NCI-H2171 (cell line): ENCODE data around the gene UBA1.
A peak's percentile ranks its signal among the peaks of the same experiment; 100 is the strongest.

Experiments used
- DNase-seq: peaks from one replicate; lab custom pipeline; 2025; lab: John Stamatoyannopoulos, UW

Gene UBA1

GRCh38 chrX:47193475-47194193 lies at the start of gene UBA1:
TSS of gene UBA1 (plus strand) at chrX:47193829. CDS start at chrX:47198803, 4,974 bp downstream.
- DNase-seq: peak; percentile 88

- DNase-seq: peak; percentile 20
Observed at GRCh38 chrX:47143894-47144625, 49.6 kb upstream of the UBA1 start.

GRCh38 chrX:47144626-47145394 lies 48.8 kb upstream of the UBA1 start, which contains the start of the genes NDUFB11 and RBM10:
TSS of gene NDUFB11 (minus strand) at chrX:47144702. CDS start at chrX:47144679, 23 bp downstream.
TSS of gene RBM10 (plus strand) at chrX:47145221. CDS start at chrX:47147482, 2,261 bp downstream.
- peak; percentile 83 for DNase-seq

- peak; percentile 50 for DNase-seq
Observed at GRCh38 chrX:47145395-47146120, 48.1 kb upstream of the UBA1 start.

- peak; percentile 34 for DNase-seq
Observed at GRCh38 chrX:47146121-47146935, 47.3 kb upstream of the UBA1 start.

- DNase-seq: no peak
Observed at GRCh38 chrX:47146936-47147859, 46.4 kb upstream of the UBA1 start.

- DNase-seq: no peak
Observed at GRCh38 chrX:47148946-47149345, 44.7 kb upstream of the UBA1 start.

- DNase-seq: no peak
Observed at GRCh38 chrX:47151435-47151834, 42.2 kb upstream of the UBA1 start.

GRCh38 chrX:47156611-47157520 lies 36.8 kb upstream of the UBA1 start:
- DNase-seq: no peak

- no peak for DNase-seq
Observed at GRCh38 chrX:47158131-47158530, 35.5 kb upstream of the UBA1 start.

- DNase-seq: no peak
Observed at GRCh38 chrX:47158781-47159180, 34.8 kb upstream of the UBA1 start.

- no peak for DNase-seq
Observed at GRCh38 chrX:47160781-47161180, 32.8 kb upstream of the UBA1 start.

GRCh38 chrX:47162927-47163583 lies 30.6 kb upstream of the UBA1 start:
- no peak for DNase-seq

- DNase-seq: no peak
Observed at GRCh38 chrX:47164420-47164819, 29.2 kb upstream of the UBA1 start.

- no peak for DNase-seq
Observed at GRCh38 chrX:47166126-47166525, 27.5 kb upstream of the UBA1 start.

GRCh38 chrX:47168495-47169073 lies 25.0 kb upstream of the UBA1 start:
- DNase-seq: no peak

- DNase-seq: no peak
Observed at GRCh38 chrX:47169273-47169672, 24.4 kb upstream of the UBA1 start.
